Rectal smooth muscle tissue (tissue), 1 donor: ENCODE results near the gene SCAMP3.
"Not testable (repeated sequence)": the region's sequence is repeated elsewhere in the genome, so short reads cannot be mapped to it uniquely, and the experiment has no call there.

Experiments used
- H3K27ac ChIP-seq: one replicate; pipeline ENCODE4 v1.7.0; 2013; ENCODE audit warnings: low read depth, low read length, inconsistent platforms
- H3K27me3 ChIP-seq: one replicate; pipeline ENCODE4 v1.7.0; 2013; ENCODE audit warnings: low read length; ENCODE audit not compliant: control insufficient read depth, insufficient read depth
- H3K36me3 ChIP-seq: one replicate; pipeline ENCODE4 v1.7.0; 2013; ENCODE audit warnings: low read length; ENCODE audit not compliant: control insufficient read depth, insufficient read depth
- H3K4me1 ChIP-seq: one replicate; pipeline ENCODE4 v1.7.0; 2013; ENCODE audit warnings: low read length; ENCODE audit not compliant: control insufficient read depth, insufficient read depth
- H3K4me3 ChIP-seq: one replicate; pipeline ENCODE4 v1.7.0; 2013; ENCODE audit warnings: low read length
- H3K9ac ChIP-seq: one replicate; pipeline ENCODE4 v1.7.0; 2013; ENCODE audit warnings: low read length

The SCAMP3 gene

GRCh38 chr1:155246796-155247195 lies 15.4 kb downstream of the SCAMP3 start:
- not testable (repeated sequence) for H3K36me3 ChIP-seq, H3K27ac ChIP-seq, H3K4me1 ChIP-seq

GRCh38 chr1:155245163-155245524 lies 17.0 kb downstream of the SCAMP3 start:
- no peaks in the 10 kb centered on the region for H3K4me1 ChIP-seq
- no peaks in the 10 kb centered on the region for H3K36me3 ChIP-seq
- peak overlapping the region; percentile 78 for H3K27ac ChIP-seq
- H3K27me3 ChIP-seq = no peaks in the 10 kb centered on the region
- peak overlapping the region; percentile 73 for H3K4me3 ChIP-seq
- peak overlapping the region; percentile 39 for H3K9ac ChIP-seq

More at GRCh38 chr1:155246796-155247195, 15.4 kb downstream of the SCAMP3 start:
- H3K4me3 ChIP-seq, H3K9ac ChIP-seq, H3K27me3 ChIP-seq: not testable (repeated sequence)

GRCh38 chr1:155244368-155245162 lies 17.6 kb downstream of the SCAMP3 start:
- Histone ChIP-seq H3K4me1 (no peaks in the 10 kb centered on the region), H3K9ac (peak overlapping the region; percentile 39), H3K4me3 (peak overlapping the region; percentile 73), H3K36me3 (no peaks in the 10 kb centered on the region), H3K27ac (peak overlapping the region; percentile 78), H3K27me3 (no peaks in the 10 kb centered on the region)

GRCh38 chr1:155242805-155243358 lies 19.3 kb downstream of the SCAMP3 start:
- H3K4me1 ChIP-seq = no peaks in the 10 kb centered on the region
- H3K9ac ChIP-seq = no peak overlapping the region
- H3K27me3 ChIP-seq = no peaks in the 10 kb centered on the region
- H3K36me3 ChIP-seq = peaks cover under 1% of the 10 kb centered on the region
- peak overlapping the region; percentile 78 for H3K27ac ChIP-seq
- peak overlapping the region; percentile 73 for H3K4me3 ChIP-seq

GRCh38 chr1:155241841-155242264 lies 20.3 kb downstream of the SCAMP3 start:
- Histone ChIP-seq H3K27ac (peak overlapping the region; percentile 17), H3K4me1 (no peaks in the 10 kb centered on the region), H3K27me3 (no peaks in the 10 kb centered on the region), H3K9ac (no peak overlapping the region), H3K4me3 (no peak overlapping the region), H3K36me3 (peaks cover 2% of the 10 kb centered on the region)

GRCh38 chr1:155241069-155241679 lies 21.0 kb downstream of the SCAMP3 start:
- no peaks in the 10 kb centered on the region for H3K4me1 ChIP-seq
- peak overlapping the region; percentile 30 for H3K9ac ChIP-seq
- H3K36me3 ChIP-seq = peaks cover 2% of the 10 kb centered on the region
- H3K27me3 ChIP-seq = no peaks in the 10 kb centered on the region
- H3K4me3 ChIP-seq = peak overlapping the region; percentile 70
- H3K27ac ChIP-seq = no peak overlapping the region

GRCh38 chr1:155236451-155236850 lies 25.7 kb downstream of the SCAMP3 start:
- no peak overlapping the region for H3K9ac ChIP-seq
- H3K4me1 ChIP-seq = peaks cover 8% of the 10 kb centered on the region
- H3K27ac ChIP-seq = no peak overlapping the region
- H3K36me3 ChIP-seq = peaks cover 2% of the 10 kb centered on the region
- no peak overlapping the region for H3K4me3 ChIP-seq
- no peaks in the 10 kb centered on the region for H3K27me3 ChIP-seq

- H3K27ac ChIP-seq, H3K9ac ChIP-seq, H3K36me3 ChIP-seq, H3K27me3 ChIP-seq, H3K4me3 ChIP-seq: not testable (repeated sequence)
- H3K4me1 ChIP-seq = peaks cover 11% of the 10 kb centered on the region
Observed at GRCh38 chr1:155235375-155235774, 26.8 kb downstream of the SCAMP3 start.

GRCh38 chr1:155233502-155233901 lies 28.7 kb downstream of the SCAMP3 start:
- not testable (repeated sequence) for H3K27ac ChIP-seq, H3K9ac ChIP-seq, H3K4me3 ChIP-seq, H3K27me3 ChIP-seq, H3K36me3 ChIP-seq
- H3K4me1 ChIP-seq = peaks cover 11% of the 10 kb centered on the region

GRCh38 chr1:155232001-155232978 lies 29.9 kb downstream of the SCAMP3 start:
- Histone ChIP-seq H3K27ac (peak overlapping the region; percentile 64), H3K4me1 (peaks cover 18% of the 10 kb centered on the region)
- H3K36me3 ChIP-seq, H3K9ac ChIP-seq, H3K27me3 ChIP-seq, H3K4me3 ChIP-seq: not testable (repeated sequence)

- not testable (repeated sequence) for H3K9ac ChIP-seq, H3K27ac ChIP-seq, H3K4me3 ChIP-seq, H3K27me3 ChIP-seq, H3K36me3 ChIP-seq
- peaks cover 22% of the 10 kb centered on the region for H3K4me1 ChIP-seq
Observed at GRCh38 chr1:155231302-155231701, 30.9 kb downstream of the SCAMP3 start.

GRCh38 chr1:155228096-155228427 lies 34.1 kb downstream of the SCAMP3 start:
- Histone ChIP-seq H3K36me3 (no peaks in the 10 kb centered on the region), H3K4me3 (peak overlapping the region; percentile 60), H3K27me3 (no peaks in the 10 kb centered on the region), H3K9ac (peak overlapping the region; percentile 1), H3K4me1 (peaks cover 24% of the 10 kb centered on the region), H3K27ac (peak overlapping the region; percentile 87)
